GM12872 (cell line): ENCODE results near the gene PLXNA2.

ENCODE experiments used
- CTCF ChIP-seq: IDR thresholded peaks from 3 replicates; pipeline ENCODE4 v1.5.1; 2011; ENCODE audit warnings: low read depth, mild to moderate bottlenecking, low read length, moderate library complexity; ENCODE audit not compliant: insufficient read depth

PLXNA2 gene

GRCh38 chr1:208160259-208160819 lies 83.8 kb downstream of the PLXNA2 start:
- TF ChIP-seq CTCF = no peak

- no peak for TF ChIP-seq CTCF
These were observed 84.5 kb downstream of the PLXNA2 start for GRCh38 chr1:208159555-208160258.

GRCh38 chr1:208158640-208159554 lies 85.3 kb downstream of the PLXNA2 start:
- no peak for TF ChIP-seq CTCF

GRCh38 chr1:208157769-208158168 lies 86.4 kb downstream of the PLXNA2 start:
- TF ChIP-seq CTCF = no peak

- no peak for TF ChIP-seq CTCF
These were observed 87.4 kb downstream of the PLXNA2 start for GRCh38 chr1:208156741-208157140.

GRCh38 chr1:208156310-208156709 lies 87.9 kb downstream of the PLXNA2 start:
- TF ChIP-seq CTCF = no peak
